SK-N-MC (cell line): ENCODE data around the gene APOM.
A peak's percentile ranks its signal among the peaks of the same experiment; 100 is the strongest.

ENCODE experiments used
- EZH2 ChIP-seq: fragments of 200-600 bp; sonication (generic); IDR thresholded peaks from one replicate; pipeline ENCODE4 v1.6.1; 2017; ENCODE audit warnings: antibody characterized with exemption
- FOXP2 ChIP-seq: optimal IDR thresholded peaks from 2 replicates; pipeline ENCODE3; 2011; ENCODE audit warnings: mild to moderate bottlenecking, moderate library complexity; ENCODE audit not compliant: insufficient read depth; ENCODE audit errors: extremely low read length, control extremely low read depth
- POLR2AphosphoS5 ChIP-seq: IDR thresholded peaks from 2 replicates; pipeline ENCODE4 v1.6.1; 2012; ENCODE audit warnings: mild to moderate bottlenecking, low read depth, low read length, borderline replicate concordance

DNA sequence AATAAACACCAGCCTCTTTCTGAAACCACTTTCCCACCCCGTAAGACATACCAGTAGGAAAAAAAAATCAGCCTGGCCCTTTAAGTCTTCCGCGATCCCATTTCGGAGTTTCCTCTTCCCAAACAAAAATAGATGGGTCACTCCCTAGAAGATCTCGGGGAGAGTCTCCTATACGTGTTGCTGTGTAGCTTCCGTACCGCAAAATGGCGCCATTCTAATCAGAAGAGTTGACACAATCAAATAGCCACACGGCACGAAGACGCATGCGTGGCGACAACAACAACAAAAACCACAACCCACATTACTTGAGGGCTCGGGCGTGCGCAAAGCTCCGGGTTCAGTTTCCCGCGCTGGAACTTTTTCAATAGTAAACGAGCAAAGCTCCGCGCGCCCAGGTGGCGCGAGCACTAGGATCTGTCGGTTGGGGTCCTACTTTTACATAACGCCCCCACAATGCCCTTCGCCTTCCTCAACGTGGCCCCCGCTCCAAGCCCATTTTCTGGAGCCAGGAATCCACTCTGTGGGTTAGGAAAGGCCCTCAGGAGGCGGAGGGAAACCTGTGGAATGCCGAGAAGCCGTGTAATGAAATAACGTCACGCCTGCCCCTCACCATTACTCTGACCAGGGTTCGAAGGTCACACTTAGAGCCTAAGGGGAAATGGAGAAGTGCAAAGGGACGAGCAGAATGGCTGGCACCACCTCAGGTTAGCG, 9.3 kb downstream of the APOM start, which contains the start of gene GPANK1:
- peak; percentile 81 for TF ChIP-seq POLR2AphosphoS5
- TF ChIP-seq EZH2: no peak
- peak; percentile 100 for TF ChIP-seq FOXP2
